GM12864 (cell line): ENCODE data around the gene DNM1.
A peak's percentile ranks its signal among the peaks of the same experiment; 100 is the strongest.

Experiments used
- DNase-seq: peaks from one replicate; pipeline ENCODE4 v3.0.0-alpha.2; 2011; ENCODE audit warnings: low read depth
- H3K4me3 ChIP-seq: 2 replicates; pipeline ENCODE4 v1.5.1; 2011; ENCODE audit warnings: mild to moderate bottlenecking, low read depth, low read length, control low read depth
- CTCF ChIP-seq: IDR thresholded peaks from 2 replicates; pipeline ENCODE4 v1.5.1; 2011; ENCODE audit warnings: low read depth, mild to moderate bottlenecking, moderate library complexity, low read length, control low read depth, inconsistent platforms; ENCODE audit errors: missing control alignments

DNM1 gene

DNA sequence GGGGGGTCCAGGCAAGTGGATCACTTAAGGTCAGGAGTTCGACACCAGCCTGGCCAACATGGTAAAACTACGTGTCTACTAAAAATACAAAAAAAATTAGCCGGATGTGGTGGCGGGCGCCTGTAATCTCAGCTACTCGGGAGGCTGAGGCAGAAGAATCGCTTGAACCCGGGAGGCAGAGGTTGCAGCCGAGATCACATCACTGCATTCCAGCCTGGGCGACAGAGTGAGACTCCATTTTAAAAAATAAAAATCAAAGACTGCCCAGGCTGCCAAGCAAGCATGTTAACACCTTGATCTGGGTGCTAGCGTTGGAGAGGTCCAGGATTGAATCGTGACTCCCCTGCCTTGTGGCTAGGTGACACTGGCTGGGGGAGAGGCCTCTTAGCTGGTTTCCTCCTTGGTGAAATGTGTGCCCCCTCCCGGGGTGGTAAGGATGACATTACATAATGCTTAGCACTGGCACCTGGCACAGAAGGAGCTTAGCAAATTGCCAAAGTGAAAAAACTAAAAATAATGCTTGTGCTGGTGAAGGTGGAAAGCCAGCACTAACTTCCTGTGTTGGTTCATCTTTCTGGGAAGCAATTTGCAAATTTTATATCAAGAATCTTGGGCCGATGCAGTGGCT lies 9.6 kb upstream of the DNM1 start:
- TF ChIP-seq CTCF = no peak

GRCh38 chr9:128201441-128202369 lies 1.5 kb upstream of the DNM1 start:
- no peak for DNase-seq
- TF ChIP-seq CTCF = no peak
- no peak overlapping the region for H3K4me3 ChIP-seq

More for the DNA sequence above, 9.6 kb upstream of the DNM1 start:
- no peak overlapping the region for H3K4me3 ChIP-seq
- no peak for DNase-seq

- DNase-seq = no peak
- no peak overlapping the region for H3K4me3 ChIP-seq
- TF ChIP-seq CTCF = no peak
Observed at GRCh38 chr9:128202648-128203023, 543 bp upstream of the DNM1 start.

DNA sequence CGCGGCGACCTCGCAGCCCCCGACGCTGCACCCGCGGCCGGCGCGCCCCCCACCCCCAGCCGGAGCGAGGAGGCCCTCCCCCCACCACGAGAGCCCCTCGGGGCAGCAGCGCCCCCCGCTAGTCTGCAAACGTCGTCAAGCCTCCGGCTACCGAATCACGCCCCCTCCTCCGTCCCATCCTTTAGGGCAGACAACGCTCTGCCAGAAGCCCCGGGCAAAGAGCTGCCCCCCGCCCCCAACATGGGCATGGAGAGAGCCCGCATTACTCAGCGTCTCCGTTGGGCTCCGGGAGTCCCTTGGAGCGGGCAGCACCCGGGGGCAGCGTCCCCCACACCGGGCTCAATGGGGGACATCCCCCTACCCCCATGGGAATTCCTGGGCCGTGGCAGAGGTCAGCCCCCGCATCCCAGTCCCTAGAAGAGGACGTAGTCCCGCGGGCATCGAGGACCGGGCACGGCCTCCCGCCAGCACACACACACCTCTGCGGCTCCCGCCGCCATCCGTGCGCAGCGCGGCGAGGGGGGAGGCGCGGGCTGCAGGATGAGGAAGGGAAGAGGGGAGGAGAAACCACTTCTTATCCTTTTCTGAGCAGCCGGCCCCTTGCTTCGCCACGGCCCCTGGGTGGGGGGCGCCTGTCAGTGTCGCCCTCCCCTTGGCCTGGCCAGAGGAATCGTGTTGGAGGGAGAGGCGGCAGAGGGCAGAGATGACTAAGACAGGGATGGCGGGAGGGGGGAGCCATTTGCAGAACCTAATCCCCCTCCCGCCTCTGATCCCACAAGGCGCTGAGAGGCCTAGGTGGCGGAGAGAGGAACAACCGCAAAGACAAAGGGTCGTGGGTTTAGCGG lies 750 bp downstream of the DNM1 start:
- TF ChIP-seq CTCF = no peak
- H3K4me3 ChIP-seq = peak overlapping the region; percentile 14; the same call in 1 of the 2 replicates
- no peak for DNase-seq

- DNase-seq = no peak
- H3K4me3 ChIP-seq = no peak overlapping the region
- no peak for TF ChIP-seq CTCF
Observed at GRCh38 chr9:128204858-128205257, 1.7 kb downstream of the DNM1 start.

DNA sequence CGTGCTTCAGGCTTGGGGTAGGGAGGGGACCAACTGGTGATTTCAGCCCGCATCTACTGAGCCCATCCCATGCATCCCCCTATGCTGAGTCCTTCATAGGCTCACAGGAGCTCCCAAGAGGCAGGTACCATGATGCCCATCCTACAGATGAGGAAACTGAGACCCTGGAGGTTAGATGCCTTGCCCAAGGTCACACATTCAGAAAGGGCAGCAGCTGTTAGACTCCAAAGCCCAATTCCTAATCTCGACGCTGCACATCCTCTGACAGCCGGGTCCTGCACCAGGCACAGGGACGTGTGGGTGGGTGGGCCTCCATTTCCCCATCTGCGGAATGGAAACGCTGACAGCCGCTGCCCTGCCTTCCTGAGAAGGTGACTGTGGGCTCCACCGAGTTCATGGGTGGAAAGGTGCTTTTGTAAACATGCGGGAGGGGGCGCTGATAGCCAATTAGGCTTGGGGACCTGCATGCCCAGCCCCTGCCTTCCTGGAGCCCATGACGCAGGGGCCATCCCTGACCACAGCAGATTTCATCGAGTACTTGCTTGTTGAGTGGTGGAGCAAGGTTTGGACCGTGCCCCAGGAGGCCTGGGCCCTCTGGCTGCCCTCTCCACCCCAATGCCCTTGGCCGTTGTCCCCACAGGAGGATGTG lies 2.2 kb downstream of the DNM1 start:
- DNase-seq = no peak
- TF ChIP-seq CTCF = peak; percentile 6
- H3K4me3 ChIP-seq = no peak overlapping the region
